ENCODE measurements around the gene SLC22A23.

SLC22A23 gene

DNA sequence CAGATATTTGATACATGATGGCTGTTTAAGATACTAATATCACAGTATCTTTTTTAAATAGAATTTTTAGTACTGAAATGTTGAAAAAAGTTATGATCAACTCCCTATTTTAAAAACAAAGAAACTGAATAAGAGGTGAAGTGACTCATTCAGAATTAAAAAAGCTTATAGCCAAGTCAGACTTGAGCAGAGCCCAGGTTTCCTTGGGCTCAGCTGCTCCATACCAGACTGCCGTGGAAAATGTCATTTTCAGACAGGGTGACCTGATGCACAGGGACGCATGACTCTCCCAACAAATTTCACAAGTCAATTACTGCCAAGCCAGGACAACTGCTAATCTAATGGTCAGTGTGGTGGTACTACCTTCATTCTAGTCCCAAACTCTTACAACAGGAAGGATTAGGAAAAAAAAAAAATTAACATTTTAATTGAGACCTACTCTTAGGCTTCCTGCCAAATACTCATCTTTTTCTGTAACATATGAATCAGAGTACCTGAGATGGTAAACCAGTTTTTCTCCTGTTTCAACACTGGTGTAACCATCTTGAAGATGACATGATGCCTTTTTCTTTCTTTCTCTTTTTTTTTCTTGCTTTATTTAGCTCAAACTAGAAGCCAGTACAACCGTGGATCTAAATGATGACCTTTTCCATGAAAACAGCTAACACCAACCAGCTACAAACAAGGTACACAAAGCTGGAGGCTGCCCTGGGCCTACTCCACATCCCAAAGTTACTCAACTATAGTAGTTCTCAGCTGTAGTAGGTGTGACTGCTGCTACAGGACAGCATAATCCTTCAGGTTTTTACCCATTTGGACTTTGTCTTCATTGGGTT is 30.5 kb downstream of the SLC22A23 start:
- Histone ChIP-seq H2BK120ac (ENCODE audit: low read depth, low read length) (no peak overlapping the region), H3K36me3 (ENCODE audit: control insufficient read depth, insufficient read depth, low read length) (no peaks in the 10 kb centered on the region), H3K4me1 (ENCODE audit: control insufficient read depth, low read depth, low read length) (no peaks in the 10 kb centered on the region), H3K27ac (ENCODE audit: low read depth, low read length) (no peak overlapping the region), H3K23ac (ENCODE audit: low read length) (no peak overlapping the region), H3K18ac (ENCODE audit: low read length) (no peak overlapping the region), H4K5ac (ENCODE audit: low read length) (no peak overlapping the region), H3K4me3 (ENCODE audit: low read length) (no peak overlapping the region), H2BK5ac (ENCODE audit: low read length) (no peak overlapping the region), H3K4ac (ENCODE audit: low read depth, low read length) (no peak overlapping the region), H3K79me1 (ENCODE audit: low read length) (no peaks in the 10 kb centered on the region), H3K56ac (ENCODE audit: low read length) (no peak overlapping the region), H2BK15ac (replicated peaks; ENCODE audit: low read depth) (no peak overlapping the region), H3K9ac (ENCODE audit: low read length) (no peak overlapping the region), H3K79me2 (ENCODE audit: control insufficient read depth, insufficient read depth, low read length) (no peaks in the 10 kb centered on the region), H2AK5ac (ENCODE audit: low read length) (no peak overlapping the region), H3K27me3 (ENCODE audit: insufficient read depth, low read length, poor library complexity) (no peaks in the 10 kb centered on the region), H4K8ac (ENCODE audit: low read depth, low read length) (no peak overlapping the region), H3K4me2 (ENCODE audit: low read length) (no peak overlapping the region)
- DNase-seq: no peak
- no CpG with 5 or more reads among the region's 3 CpGs for WGBS (ENCODE audit: extremely low coverage, insufficient coverage, low lambda C conversion rate)

DNA sequence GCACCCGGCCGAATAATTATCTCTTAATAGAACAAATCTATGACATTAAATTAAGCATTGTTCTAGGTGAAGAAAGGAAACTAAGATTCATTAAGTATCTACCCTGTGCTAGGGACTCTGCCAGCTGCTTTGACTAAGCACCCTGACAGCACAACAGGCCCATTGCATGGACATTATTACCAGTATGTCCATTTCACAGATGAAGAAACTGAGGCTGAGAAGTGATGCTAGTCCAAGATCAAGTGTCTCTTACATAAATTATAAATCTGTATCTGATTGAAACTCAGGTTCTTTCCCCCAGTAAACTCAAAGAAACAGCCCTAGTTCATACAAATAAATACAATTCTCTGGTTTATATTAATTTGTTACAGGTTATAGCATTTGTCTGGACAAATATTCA is 31.3 kb downstream of the SLC22A23 start:
- Histone ChIP-seq H2BK120ac (ENCODE audit: low read depth, low read length) (no peak overlapping the region), H3K18ac (ENCODE audit: low read length) (no peak overlapping the region), H2AK5ac (ENCODE audit: low read length) (no peak overlapping the region), H4K5ac (ENCODE audit: low read length) (no peak overlapping the region), H4K8ac (ENCODE audit: low read depth, low read length) (no peak overlapping the region), H3K4me3 (ENCODE audit: low read length) (no peak overlapping the region), H2BK15ac (replicated peaks; ENCODE audit: low read depth) (no peak overlapping the region), H3K9ac (ENCODE audit: low read length) (no peak overlapping the region), H3K4me1 (ENCODE audit: control insufficient read depth, low read depth, low read length) (no peaks in the 10 kb centered on the region), H3K79me1 (ENCODE audit: low read length) (no peaks in the 10 kb centered on the region), H3K4ac (ENCODE audit: low read depth, low read length) (no peak overlapping the region), H3K27ac (ENCODE audit: low read depth, low read length) (no peak overlapping the region), H3K56ac (ENCODE audit: low read length) (no peak overlapping the region), H2BK5ac (ENCODE audit: low read length) (no peak overlapping the region), H3K27me3 (ENCODE audit: insufficient read depth, low read length, poor library complexity) (no peaks in the 10 kb centered on the region), H3K4me2 (ENCODE audit: low read length) (no peak overlapping the region), H3K23ac (ENCODE audit: low read length) (no peak overlapping the region), H3K36me3 (ENCODE audit: control insufficient read depth, insufficient read depth, low read length) (no peaks in the 10 kb centered on the region), H3K79me2 (ENCODE audit: control insufficient read depth, insufficient read depth, low read length) (no peaks in the 10 kb centered on the region)
- no peak for DNase-seq
- WGBS (ENCODE audit: extremely low coverage, insufficient coverage, low lambda C conversion rate): no CpG with 5 or more reads among the region's 2 CpGs

DNA sequence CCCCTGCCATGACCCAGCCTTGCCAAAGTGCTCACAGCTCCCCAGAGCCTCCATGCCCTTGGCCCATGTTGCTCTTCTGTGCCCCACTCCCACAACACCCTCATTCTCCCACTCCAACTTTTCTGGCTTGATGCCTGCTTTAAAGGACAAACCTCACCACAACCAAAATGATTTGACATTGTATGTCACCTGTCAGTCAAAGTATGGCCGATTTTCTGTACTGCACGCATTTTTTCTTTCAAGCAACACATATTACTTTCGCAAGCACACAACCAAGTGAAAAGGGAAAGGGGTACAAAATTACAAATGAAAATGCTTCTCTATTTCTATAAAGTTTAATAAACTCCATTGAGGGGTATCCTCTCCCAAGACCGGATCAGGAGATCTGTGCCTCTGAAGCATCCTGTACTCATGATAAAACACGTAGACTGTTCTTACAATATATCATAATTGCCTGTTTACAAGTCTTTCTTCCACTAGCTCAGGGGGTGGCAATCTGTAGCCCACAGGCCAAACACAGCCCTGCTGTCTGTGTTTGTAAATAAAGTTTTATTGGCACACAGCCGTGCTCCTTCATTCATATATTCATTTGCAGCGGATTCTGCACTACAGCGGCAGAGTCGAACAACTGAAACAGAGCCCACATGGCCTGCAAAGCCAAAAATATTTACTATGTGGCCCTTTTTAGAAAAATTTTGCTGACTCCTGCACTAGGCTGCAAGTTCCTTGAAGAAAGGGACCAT is 32.5 kb downstream of the SLC22A23 start:
- no peak overlapping the region for H4K5ac ChIP-seq (ENCODE audit: low read length)
- peaks cover 3% of the 10 kb centered on the region for H3K4me1 ChIP-seq (ENCODE audit: control insufficient read depth, low read depth, low read length)
- H3K23ac ChIP-seq (ENCODE audit: low read length): no peak overlapping the region
- no peaks in the 10 kb centered on the region for H3K36me3 ChIP-seq (ENCODE audit: control insufficient read depth, insufficient read depth, low read length)
- H3K4me3 ChIP-seq (ENCODE audit: low read length): no peak overlapping the region
- H2BK15ac ChIP-seq (replicated peaks; ENCODE audit: low read depth): no peak overlapping the region
- H3K9ac ChIP-seq (ENCODE audit: low read length): no peak overlapping the region
- no CpG with 5 or more reads among the region's 9 CpGs for WGBS (ENCODE audit: extremely low coverage, insufficient coverage, low lambda C conversion rate)
- H3K79me1 ChIP-seq (ENCODE audit: low read length): no peaks in the 10 kb centered on the region
- no peak overlapping the region for H3K4me2 ChIP-seq (ENCODE audit: low read length)
- H3K27me3 ChIP-seq (ENCODE audit: insufficient read depth, low read length, poor library complexity): no peaks in the 10 kb centered on the region
- DNase-seq: no peak
- no peak overlapping the region for H2AK5ac ChIP-seq (ENCODE audit: low read length)
- no peak overlapping the region for H2BK120ac ChIP-seq (ENCODE audit: low read depth, low read length)
- H3K79me2 ChIP-seq (ENCODE audit: control insufficient read depth, insufficient read depth, low read length): no peaks in the 10 kb centered on the region
- peak overlapping the region; percentile 30 for H3K27ac ChIP-seq (ENCODE audit: low read depth, low read length)
- no peak overlapping the region for H4K8ac ChIP-seq (ENCODE audit: low read depth, low read length)
- no peak overlapping the region for H2BK5ac ChIP-seq (ENCODE audit: low read length)
- peak overlapping the region; percentile 23 for H3K18ac ChIP-seq (ENCODE audit: low read length)
- no peak overlapping the region for H3K56ac ChIP-seq (ENCODE audit: low read length)
- no peak overlapping the region for H3K4ac ChIP-seq (ENCODE audit: low read depth, low read length)

DNA sequence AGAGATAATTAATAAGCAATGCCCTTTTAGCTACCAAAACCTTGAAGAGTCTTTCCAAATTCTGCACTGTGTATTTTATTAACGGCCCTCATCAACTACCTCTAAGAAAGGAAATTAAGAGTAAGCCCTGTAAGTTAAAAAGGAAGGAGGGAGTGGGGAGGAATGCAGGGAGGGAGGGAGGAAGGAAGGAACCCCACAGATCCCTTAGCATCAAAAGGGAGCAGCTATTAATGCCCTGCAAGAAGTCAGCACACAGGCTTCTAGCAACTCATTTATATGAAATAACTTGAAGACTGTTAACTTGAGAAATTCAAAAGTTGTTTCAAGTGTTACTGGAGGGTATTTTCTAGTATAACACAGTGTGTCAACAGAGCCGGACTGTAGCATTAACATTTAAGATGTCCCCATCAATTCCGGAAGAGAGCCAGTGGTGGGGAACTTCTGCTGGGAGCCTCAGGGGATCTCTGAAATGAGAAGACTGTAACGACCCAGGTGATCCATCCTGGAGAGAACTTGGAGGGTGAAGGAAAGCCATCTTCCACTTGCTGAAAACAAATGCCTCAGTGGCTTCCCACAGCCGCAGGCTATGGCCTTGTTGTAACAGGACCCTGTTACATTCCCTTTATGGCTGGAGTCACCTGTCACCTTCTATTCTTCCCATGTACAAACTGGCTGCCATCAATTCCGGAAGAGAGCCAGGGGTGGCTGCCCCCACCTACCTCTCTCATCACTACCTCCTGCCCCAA is 33.2 kb downstream of the SLC22A23 start:
- Histone ChIP-seq H3K4ac (ENCODE audit: low read depth, low read length) (no peak overlapping the region), H3K4me2 (ENCODE audit: low read length) (no peak overlapping the region), H3K27ac (ENCODE audit: low read depth, low read length) (peak overlapping the region; percentile 30), H3K9ac (ENCODE audit: low read length) (no peak overlapping the region), H3K4me3 (ENCODE audit: low read length) (no peak overlapping the region), H3K27me3 (ENCODE audit: insufficient read depth, low read length, poor library complexity) (no peaks in the 10 kb centered on the region), H2BK5ac (ENCODE audit: low read length) (no peak overlapping the region), H4K8ac (ENCODE audit: low read depth, low read length) (no peak overlapping the region), H3K79me1 (ENCODE audit: low read length) (no peaks in the 10 kb centered on the region), H2BK120ac (ENCODE audit: low read depth, low read length) (no peak overlapping the region), H4K5ac (ENCODE audit: low read length) (no peak overlapping the region), H3K18ac (ENCODE audit: low read length) (no peak overlapping the region), H2BK15ac (replicated peaks; ENCODE audit: low read depth) (no peak overlapping the region), H2AK5ac (ENCODE audit: low read length) (no peak overlapping the region), H3K56ac (ENCODE audit: low read length) (no peak overlapping the region), H3K23ac (ENCODE audit: low read length) (no peak overlapping the region), H3K79me2 (ENCODE audit: control insufficient read depth, insufficient read depth, low read length) (no peaks in the 10 kb centered on the region), H3K4me1 (ENCODE audit: control insufficient read depth, low read depth, low read length) (peaks cover 6% of the 10 kb centered on the region), H3K36me3 (ENCODE audit: control insufficient read depth, insufficient read depth, low read length) (no peaks in the 10 kb centered on the region)
- peak; percentile 73 for DNase-seq
- WGBS (ENCODE audit: extremely low coverage, insufficient coverage, low lambda C conversion rate): no CpG with 5 or more reads among the region's 6 CpGs

DNA sequence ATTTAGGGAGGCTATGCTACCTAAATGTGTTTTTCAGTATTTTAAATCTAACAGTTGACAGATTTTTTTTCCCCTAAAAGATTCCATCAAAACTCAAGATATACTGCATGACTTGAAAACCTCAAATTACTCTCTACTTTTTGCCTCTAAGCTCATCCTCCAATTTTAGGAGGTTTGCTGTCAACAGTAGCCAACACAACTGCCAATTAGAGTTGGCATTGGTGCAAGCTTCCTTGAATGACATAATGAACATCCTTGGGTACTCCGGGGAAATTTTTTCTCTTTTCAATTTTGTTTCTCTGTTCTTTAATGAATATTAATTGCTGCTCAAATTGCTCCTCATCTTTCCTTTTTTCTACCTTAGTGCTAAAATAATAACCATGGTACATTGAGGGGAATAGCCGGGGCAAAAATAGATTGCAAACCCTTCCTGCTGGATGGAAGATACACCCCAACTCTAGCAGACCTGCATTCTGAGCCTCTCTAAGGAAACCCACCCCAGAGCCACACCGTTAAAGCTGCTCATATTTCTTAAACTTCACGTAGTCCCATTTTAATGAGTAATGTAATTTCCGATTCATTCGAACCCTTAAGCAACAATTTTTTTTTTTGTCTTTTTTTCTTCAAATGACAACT is 34.3 kb downstream of the SLC22A23 start:
- WGBS (ENCODE audit: extremely low coverage, insufficient coverage, low lambda C conversion rate): no CpG with 5 or more reads among the region's 6 CpGs
- H4K5ac ChIP-seq (ENCODE audit: low read length): no peak overlapping the region
- H2BK5ac ChIP-seq (ENCODE audit: low read length): no peak overlapping the region
- no peak overlapping the region for H3K4me3 ChIP-seq (ENCODE audit: low read length)
- no peak overlapping the region for H2AK5ac ChIP-seq (ENCODE audit: low read length)
- H3K27me3 ChIP-seq (ENCODE audit: insufficient read depth, low read length, poor library complexity): no peaks in the 10 kb centered on the region
- no peak overlapping the region for H3K56ac ChIP-seq (ENCODE audit: low read length)
- H3K27ac ChIP-seq (ENCODE audit: low read depth, low read length): no peak overlapping the region
- peak overlapping the region; percentile 65 for H3K18ac ChIP-seq (ENCODE audit: low read length)
- no peak overlapping the region for H3K4me2 ChIP-seq (ENCODE audit: low read length)
- no peaks in the 10 kb centered on the region for H3K36me3 ChIP-seq (ENCODE audit: control insufficient read depth, insufficient read depth, low read length)
- no peak overlapping the region for H2BK120ac ChIP-seq (ENCODE audit: low read depth, low read length)
- no peaks in the 10 kb centered on the region for H3K79me1 ChIP-seq (ENCODE audit: low read length)
- no peaks in the 10 kb centered on the region for H3K79me2 ChIP-seq (ENCODE audit: control insufficient read depth, insufficient read depth, low read length)
- H3K23ac ChIP-seq (ENCODE audit: low read length): no peak overlapping the region
- no peak for DNase-seq
- no peak overlapping the region for H2BK15ac ChIP-seq (replicated peaks; ENCODE audit: low read depth)
- no peak overlapping the region for H3K9ac ChIP-seq (ENCODE audit: low read length)
- H4K8ac ChIP-seq (ENCODE audit: low read depth, low read length): no peak overlapping the region
- H3K4ac ChIP-seq (ENCODE audit: low read depth, low read length): no peak overlapping the region
- H3K4me1 ChIP-seq (ENCODE audit: control insufficient read depth, low read depth, low read length): peaks cover 6% of the 10 kb centered on the region
